Measurements from ENCODE around the gene CCL22.
"Not testable (repeated sequence)": the region's sequence is repeated elsewhere in the genome, so short reads cannot be mapped to it uniquely, and the experiment has no call there.

The CCL22 gene

DNA sequence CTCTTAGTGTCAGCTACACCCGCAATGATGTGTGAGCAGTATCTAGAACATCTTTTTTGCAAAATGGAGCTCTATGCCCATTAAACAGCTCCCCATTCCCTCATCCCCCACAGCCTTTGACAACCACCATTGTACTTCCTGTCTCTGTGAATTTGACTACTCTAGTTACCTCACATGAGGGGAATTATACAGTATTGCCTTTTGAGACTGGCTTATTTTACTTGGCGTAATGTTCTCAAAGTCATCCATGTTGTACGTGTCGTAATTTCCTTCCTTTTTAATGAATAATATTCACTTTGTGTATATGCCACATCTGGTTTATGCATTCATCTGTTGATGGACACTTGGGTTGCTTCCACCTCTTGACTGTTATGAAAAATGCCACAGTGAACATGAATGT is 23.2 kb upstream of the CCL22 start:
- Histone ChIP-seq H3K9me3 (0 out of 2 replicates have a peak, but pooled peaks cover 2% of the 10 kb centered on the region), H3K27me3 (ENCODE audit: low read depth) (0 out of 2 replicates have a peak, but pooled peaks cover 2% of the 10 kb centered on the region), H3K36me3 (replicated peaks) (no peaks in the 10 kb centered on the region), H3K4me1 (no peaks in the 10 kb centered on the region), H3K4me3 (no peak overlapping the region)
- in situ Hi-C loops (cut with MboI; ENCODE audit: low sequenced_read_pairs): no loop called here
- no peak for DNase-seq (ENCODE audit: low spot score in 2 of 2)

DNA sequence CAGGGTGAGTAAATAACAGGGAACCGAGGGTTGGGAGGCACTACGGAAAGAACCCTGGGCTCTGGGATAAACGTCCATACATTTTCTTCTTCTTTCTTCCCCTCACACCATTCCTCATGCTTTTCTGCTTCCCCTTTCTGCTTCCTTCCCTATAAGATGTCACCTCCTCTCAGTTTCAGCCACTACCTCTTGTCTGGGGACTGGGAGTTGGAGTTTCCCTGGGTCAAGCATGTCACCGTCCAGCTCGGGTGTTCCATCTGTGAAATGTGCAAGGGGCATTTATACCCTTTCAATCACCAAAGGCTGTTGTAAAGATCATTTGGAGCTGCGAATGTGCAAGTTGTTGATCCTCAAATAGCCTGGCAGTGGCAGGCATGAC is 17.5 kb upstream of the CCL22 start:
- Histone ChIP-seq H3K4me3 (no peak overlapping the region), H3K27me3 (ENCODE audit: low read depth) (no peaks in the 10 kb centered on the region), H3K36me3 (replicated peaks) (no peaks in the 10 kb centered on the region), H3K9me3 (no peaks in the 10 kb centered on the region), H3K4me1 (no peaks in the 10 kb centered on the region)
- DNase-seq (ENCODE audit: low spot score in 2 of 2): no peak
- in situ Hi-C loops (cut with MboI; ENCODE audit: low sequenced_read_pairs): no loop called here

DNA sequence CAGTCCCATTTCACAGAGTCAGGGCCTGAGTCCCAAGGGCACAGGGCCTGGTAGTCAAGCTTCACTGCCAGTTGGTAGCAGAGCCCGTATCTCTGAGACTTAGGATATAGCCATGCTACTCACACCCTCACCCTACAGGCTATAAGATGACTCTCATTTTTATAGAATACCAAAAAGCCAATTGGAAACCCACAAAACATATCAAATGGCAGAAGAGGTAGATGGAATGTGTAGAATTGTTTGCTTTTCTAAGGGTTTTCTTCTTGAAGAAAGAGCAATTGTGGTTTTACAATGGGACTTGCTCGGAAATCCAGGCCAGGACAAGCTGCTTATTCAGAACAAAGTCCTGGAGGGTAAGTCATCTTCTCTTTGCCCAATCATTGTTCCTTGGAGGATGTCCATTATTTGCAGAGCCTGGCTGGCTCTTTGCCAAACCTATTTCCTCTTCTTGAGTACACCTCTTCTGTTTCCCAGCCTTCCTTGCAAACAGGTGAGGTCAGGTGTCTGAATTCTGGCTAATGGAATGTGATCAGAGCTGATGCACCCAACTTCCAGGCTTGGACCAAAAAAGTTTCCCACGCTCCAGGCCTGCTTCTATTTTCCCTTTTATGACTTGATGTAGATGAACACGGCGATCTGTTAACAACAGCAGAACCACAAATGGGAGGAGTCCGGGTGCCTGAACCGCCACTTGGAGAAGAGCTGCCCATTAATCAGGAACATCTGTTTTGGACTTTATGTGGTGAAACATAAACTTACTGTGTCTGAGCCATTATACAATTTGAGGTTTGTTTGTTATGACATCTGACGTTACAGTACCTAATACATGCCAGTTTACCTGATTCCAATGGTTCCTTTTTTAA is 16.9 kb upstream of the CCL22 start:
- Histone ChIP-seq H3K4me1 (no peaks in the 10 kb centered on the region), H3K36me3 (replicated peaks) (no peaks in the 10 kb centered on the region), H3K27me3 (ENCODE audit: low read depth) (0 out of 2 replicates have a peak, but pooled peaks cover under 1% of the 10 kb centered on the region), H3K9me3 (no peaks in the 10 kb centered on the region), H3K4me3 (no peak overlapping the region)
- DNase-seq (ENCODE audit: low spot score in 2 of 2): no peak
- in situ Hi-C loops (cut with MboI; ENCODE audit: low sequenced_read_pairs): no loop called here

DNA sequence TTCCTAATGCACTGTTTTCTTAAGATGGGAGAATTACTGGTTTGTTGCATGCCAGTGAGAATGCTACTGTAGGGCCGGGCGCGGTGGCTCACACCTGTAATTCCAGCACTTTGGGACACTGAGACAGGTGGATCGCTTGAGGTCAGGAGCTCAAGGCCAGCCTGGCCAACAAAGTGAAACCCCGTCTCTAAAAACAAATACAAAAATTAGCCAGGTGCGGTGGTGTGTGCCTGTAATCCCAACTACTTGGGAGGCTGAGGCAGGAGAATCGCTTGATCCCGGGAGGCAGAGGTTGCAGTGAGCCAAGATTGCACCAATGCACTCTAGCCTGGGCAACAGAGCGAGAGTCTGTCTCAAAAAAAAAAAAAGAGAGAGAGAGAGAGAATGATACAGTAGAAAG is 16.0 kb upstream of the CCL22 start:
- H3K9me3 ChIP-seq; H3K36me3 ChIP-seq (replicated peaks); H3K27me3 ChIP-seq (ENCODE audit: low read depth); H3K4me1 ChIP-seq; H3K4me3 ChIP-seq; DNase-seq (ENCODE audit: low spot score in 2 of 2); in situ Hi-C loops (cut with MboI; ENCODE audit: low sequenced_read_pairs): not testable (repeated sequence)

DNA sequence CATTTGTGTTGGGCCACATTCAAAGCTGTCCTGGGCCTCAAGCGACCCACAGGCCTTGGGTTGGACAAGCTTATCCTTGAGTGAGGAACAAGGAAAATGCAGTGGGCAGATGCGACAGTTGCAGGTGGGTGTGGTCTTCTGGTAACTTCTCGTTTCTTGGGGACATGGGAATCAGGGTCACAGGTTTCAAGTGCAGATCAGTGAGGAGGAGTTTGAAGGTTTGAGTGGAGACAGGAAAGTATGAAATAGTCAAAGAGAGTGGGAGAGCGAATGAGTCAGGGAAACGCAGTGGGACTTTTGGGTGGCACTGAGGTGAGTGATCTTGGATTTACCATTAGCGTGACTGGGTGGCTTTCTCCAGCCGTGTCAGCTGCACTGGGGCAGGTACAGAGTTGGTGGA is 15.4 kb upstream of the CCL22 start:
- Histone ChIP-seq H3K4me3 (no peak overlapping the region), H3K4me1 (no peaks in the 10 kb centered on the region), H3K9me3 (no peaks in the 10 kb centered on the region; the same call in 1 of the 2 replicates), H3K36me3 (replicated peaks) (no peaks in the 10 kb centered on the region), H3K27me3 (ENCODE audit: low read depth) (peaks cover 11% of the 10 kb centered on the region; the same call in 1 of the 2 replicates)
- DNase-seq (ENCODE audit: low spot score in 2 of 2): no peak
- in situ Hi-C loops (cut with MboI; ENCODE audit: low sequenced_read_pairs): no loop called here

DNA sequence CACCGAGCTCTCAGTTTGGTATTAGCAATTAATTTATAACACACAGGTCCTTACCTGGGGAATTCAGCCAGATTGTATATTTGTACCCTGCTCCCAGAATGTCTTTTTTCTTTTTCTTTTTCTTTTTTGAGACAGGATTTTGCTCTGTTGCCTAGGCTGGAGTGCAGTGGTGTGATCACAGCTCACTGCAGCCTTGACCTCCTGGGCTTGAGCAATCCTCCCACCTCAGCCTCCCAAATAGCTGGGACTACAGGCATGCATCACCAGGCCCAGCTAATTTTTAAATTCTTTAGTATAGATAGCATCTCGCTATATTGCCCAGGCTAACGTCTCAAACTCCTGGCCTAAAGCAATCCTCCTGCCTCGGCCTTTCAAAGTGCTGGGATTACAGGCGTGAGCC is 14.5 kb upstream of the CCL22 start:
- H3K36me3 ChIP-seq (replicated peaks); H3K4me3 ChIP-seq; in situ Hi-C loops (cut with MboI; ENCODE audit: low sequenced_read_pairs); H3K4me1 ChIP-seq; DNase-seq (ENCODE audit: low spot score in 2 of 2); H3K9me3 ChIP-seq: not testable (repeated sequence)
- peaks cover 20% of the 10 kb centered on the region for H3K27me3 ChIP-seq (ENCODE audit: low read depth)

DNA sequence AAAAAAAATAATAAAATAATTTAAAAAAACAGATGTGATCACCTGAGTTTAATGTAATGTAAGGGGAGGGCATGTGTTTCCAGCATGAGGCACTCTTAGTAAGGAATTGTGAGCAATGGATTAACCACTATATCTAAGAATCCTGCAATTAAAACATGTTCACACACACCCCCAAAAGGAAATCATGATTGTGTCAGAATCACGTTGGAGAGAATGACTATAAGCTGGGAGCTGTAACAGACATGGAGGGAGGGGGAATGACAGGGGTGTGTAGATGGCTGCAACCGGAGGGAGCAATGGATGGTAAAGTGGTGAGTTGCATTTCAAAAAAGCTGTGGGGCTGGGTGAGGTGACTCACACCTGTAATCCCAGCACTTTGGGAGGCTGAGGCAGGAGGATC is 13.6 kb upstream of the CCL22 start:
- Histone ChIP-seq H3K36me3 (replicated peaks) (no peaks in the 10 kb centered on the region), H3K4me3 (no peak overlapping the region), H3K27me3 (ENCODE audit: low read depth) (peaks cover 27% of the 10 kb centered on the region), H3K4me1 (no peaks in the 10 kb centered on the region), H3K9me3 (no peaks in the 10 kb centered on the region; the same call in 1 of the 2 replicates)
- in situ Hi-C loops (cut with MboI; ENCODE audit: low sequenced_read_pairs): no loop called here
- DNase-seq (ENCODE audit: low spot score in 2 of 2): no peak

DNA sequence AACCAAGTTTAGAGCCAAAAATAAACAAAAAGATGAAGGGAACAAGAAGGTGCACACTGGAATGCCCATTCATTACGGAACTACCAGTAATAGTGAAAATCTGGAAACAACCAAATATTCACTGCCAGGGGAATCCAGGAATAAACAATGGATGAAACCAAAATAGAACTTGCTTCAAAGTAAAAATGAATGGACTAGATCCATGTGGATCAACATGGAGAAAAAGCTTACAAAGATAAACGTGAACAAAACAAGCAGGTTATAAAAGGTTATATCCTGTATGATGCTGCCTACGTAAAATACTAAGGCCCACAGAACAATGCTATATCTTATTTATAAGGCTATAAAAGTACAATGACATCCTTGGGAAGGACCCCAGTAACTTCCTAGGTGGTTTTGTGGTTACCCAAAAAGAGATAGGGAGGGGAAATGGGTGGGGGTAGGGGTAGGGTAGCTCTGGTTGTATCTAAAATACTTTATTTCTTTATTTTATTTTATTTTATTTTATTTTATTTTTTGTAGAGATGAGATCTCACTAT is 12.8 kb upstream of the CCL22 start:
- Histone ChIP-seq H3K4me1 (no peaks in the 10 kb centered on the region), H3K27me3 (ENCODE audit: low read depth) (peaks cover 30% of the 10 kb centered on the region), H3K4me3 (no peak overlapping the region), H3K36me3 (replicated peaks) (no peaks in the 10 kb centered on the region), H3K9me3 (no peaks in the 10 kb centered on the region; the same call in 1 of the 2 replicates)
- in situ Hi-C loops (cut with MboI; ENCODE audit: low sequenced_read_pairs): no loop called here
- DNase-seq (ENCODE audit: low spot score in 2 of 2): no peak

DNA sequence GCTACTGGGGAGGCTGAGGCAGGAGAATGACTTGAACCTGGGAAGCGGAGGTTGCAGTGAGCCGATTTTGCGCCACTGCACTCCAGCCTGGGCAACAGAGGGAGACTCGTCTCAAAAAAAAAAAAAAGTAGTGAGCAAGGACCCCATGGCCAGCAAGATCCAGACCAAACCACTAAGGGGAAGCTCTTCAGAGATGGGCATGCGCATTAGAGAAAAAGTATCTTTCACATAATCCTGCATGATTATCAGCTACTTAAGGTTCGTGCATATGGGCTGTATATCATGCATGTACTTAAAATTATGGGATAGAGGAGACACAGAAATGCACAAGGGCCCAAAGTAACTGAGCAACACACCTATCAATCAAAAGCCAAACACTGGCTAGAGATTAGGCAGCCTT is 10.7 kb upstream of the CCL22 start:
- no peaks in the 10 kb centered on the region for H3K4me1 ChIP-seq
- H3K9me3 ChIP-seq: no peaks in the 10 kb centered on the region; the same call in 1 of the 2 replicates
- no peak for DNase-seq (ENCODE audit: low spot score in 2 of 2)
- H3K27me3 ChIP-seq (ENCODE audit: low read depth): peaks cover 30% of the 10 kb centered on the region
- H3K36me3 ChIP-seq (replicated peaks): no peaks in the 10 kb centered on the region
- in situ Hi-C loops (cut with MboI; ENCODE audit: low sequenced_read_pairs): no loop called here
- H3K4me3 ChIP-seq: no peak overlapping the region

DNA sequence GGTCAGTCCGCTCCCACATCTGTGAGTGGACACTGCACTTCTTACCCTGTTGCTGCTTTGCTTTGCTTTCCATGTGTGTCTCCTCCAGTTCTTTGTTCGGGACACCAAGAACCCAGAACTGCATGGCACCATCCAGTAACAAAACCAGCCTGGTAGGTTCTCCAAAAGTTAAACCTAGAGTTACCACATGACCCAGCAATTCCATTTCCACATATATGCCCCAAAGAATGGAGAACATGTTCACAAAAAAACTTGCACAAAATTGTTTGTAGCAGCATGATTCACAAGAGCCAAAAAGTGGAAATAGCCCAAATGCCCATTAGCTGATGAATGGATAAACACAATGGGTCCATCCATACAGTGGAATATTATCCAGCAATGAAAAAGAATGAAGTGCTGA is 10.3 kb upstream of the CCL22 start:
- H3K36me3 ChIP-seq (replicated peaks): no peaks in the 10 kb centered on the region
- H3K9me3 ChIP-seq: no peaks in the 10 kb centered on the region; the same call in 1 of the 2 replicates
- peaks cover 30% of the 10 kb centered on the region for H3K27me3 ChIP-seq (ENCODE audit: low read depth)
- no peak for DNase-seq (ENCODE audit: low spot score in 2 of 2)
- in situ Hi-C loops (cut with MboI; ENCODE audit: low sequenced_read_pairs): no loop called here
- no peak overlapping the region for H3K4me3 ChIP-seq
- H3K4me1 ChIP-seq: no peaks in the 10 kb centered on the region

DNA sequence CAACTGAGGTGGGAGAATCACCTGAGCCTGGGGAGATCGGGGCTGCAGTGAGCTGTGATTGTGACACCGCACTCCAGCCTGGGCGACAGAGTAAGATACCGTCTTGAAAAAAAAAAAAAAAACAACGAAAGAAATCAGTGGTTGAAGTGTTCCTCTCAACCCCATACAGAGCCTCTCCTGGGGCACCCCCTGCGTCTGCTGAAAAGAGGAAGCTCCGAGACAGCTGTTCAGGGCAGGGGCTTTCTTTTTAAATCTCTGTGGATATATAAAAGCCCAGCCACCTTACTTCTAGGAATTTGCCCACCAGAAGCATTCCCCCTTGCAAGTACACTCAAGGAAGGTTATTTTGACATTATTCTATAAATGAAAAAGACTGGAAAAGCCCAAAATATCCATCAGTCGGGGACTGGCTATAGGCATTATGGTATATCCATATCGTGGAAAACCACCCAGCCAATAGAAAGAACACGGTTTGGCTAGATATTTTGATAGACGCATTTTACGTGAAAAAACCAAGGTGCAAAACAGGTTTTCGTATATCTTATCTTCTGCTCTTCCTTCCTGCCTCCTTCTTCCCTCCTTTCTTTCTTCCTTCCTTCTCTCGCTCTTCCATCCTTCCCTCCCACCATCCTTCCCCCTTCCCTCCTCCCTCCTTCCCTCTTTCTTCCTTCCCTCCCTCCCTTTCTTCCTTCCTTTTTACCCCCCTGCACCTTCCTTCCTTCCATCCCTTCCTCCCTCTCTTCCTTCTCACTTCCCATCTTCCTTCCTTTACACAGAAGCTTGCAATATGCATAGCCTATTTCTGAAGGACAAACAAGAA is 9.2 kb upstream of the CCL22 start:
- Histone ChIP-seq H3K36me3 (replicated peaks) (no peaks in the 10 kb centered on the region), H3K4me1 (no peaks in the 10 kb centered on the region), H3K27me3 (ENCODE audit: low read depth) (peaks cover 30% of the 10 kb centered on the region), H3K4me3 (no peak overlapping the region), H3K9me3 (no peaks in the 10 kb centered on the region; the same call in 1 of the 2 replicates)
- in situ Hi-C loops (cut with MboI; ENCODE audit: low sequenced_read_pairs): no loop called here
- no peak for DNase-seq (ENCODE audit: low spot score in 2 of 2)

DNA sequence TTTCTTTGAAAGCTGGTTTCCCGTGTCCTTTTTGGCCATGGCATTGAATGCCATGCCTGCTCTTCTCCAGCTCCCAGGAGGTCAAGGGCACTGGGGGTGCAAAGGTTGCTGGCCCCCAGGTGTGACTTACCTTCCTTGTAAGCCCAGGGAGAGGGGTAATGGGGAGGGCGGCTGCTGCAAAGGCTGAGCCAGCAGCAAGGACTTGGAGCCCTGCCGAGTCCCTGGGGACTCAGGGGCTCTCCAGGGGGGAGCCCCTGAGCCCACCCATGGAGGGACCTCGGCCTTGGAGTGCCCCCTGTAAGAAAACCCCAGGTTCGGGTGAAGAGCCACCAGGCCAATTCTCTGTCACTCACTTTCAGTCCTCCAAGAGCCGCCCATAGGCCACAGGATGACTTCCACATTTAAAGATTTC is 5.9 kb upstream of the CCL22 start:
- no peak for DNase-seq (ENCODE audit: low spot score in 2 of 2)
- in situ Hi-C loops (cut with MboI; ENCODE audit: low sequenced_read_pairs): no loop called here

DNA sequence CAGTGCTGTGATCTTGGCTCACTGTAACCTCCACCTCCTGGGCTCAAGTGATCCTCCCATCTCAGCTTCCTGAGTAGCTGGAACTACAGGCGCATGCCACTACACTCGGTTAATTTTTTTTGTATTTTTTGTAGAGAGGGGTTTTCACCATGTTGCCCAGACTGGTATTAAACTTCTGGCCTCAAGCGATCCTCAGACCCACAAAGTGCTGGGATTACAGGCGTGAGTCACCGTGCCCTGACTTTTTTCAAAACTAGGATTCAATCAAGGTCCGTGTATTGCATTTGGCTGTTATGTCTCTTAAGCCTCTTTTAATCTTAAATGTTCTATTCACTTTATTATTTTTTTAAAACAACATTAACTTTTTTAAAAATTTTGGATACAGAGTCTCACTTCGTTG is 4.3 kb upstream of the CCL22 start:
- H3K4me3 ChIP-seq: no peak overlapping the region
- no peaks in the 10 kb centered on the region for H3K36me3 ChIP-seq (replicated peaks)
- H3K9me3 ChIP-seq: no peaks in the 10 kb centered on the region
- H3K27me3 ChIP-seq (ENCODE audit: low read depth): peaks cover 9% of the 10 kb centered on the region
- in situ Hi-C loops (cut with MboI; ENCODE audit: low sequenced_read_pairs): no loop called here
- H3K4me1 ChIP-seq: no peaks in the 10 kb centered on the region
- DNase-seq (ENCODE audit: low spot score in 2 of 2): no peak

More for the DNA sequence above, 5.9 kb upstream of the CCL22 start:
- no peaks in the 10 kb centered on the region for H3K4me1 ChIP-seq
- H3K4me3 ChIP-seq: no peak overlapping the region
- H3K36me3 ChIP-seq (replicated peaks): no peaks in the 10 kb centered on the region
- H3K9me3 ChIP-seq: no peaks in the 10 kb centered on the region; the same call in 1 of the 2 replicates
- peaks cover 23% of the 10 kb centered on the region for H3K27me3 ChIP-seq (ENCODE audit: low read depth)

Measured in HAP-1 (cell line).